ELF-1 (cell line): ENCODE data around the gene RABGAP1L.
"Not testable (repeated sequence)": the region's sequence is repeated elsewhere in the genome, so short reads cannot be mapped to it uniquely, and the experiment has no call there.

ENCODE experiments used
- DNase-seq: peaks from one replicate; pipeline ENCODE4 v3.0.0-alpha.2; 2016; ENCODE audit warnings: low read depth, low spot score

RABGAP1L gene

GRCh38 chr1:174703309-174703708 lies 544.0 kb downstream of the RABGAP1L start:
- DNase-seq = no peak

GRCh38 chr1:174704300-174704699 lies 545.0 kb downstream of the RABGAP1L start:
- DNase-seq = no peak

- DNase-seq = no peak
Observed at GRCh38 chr1:174710868-174711845, 551.8 kb downstream of the RABGAP1L start.

- not testable (repeated sequence) for DNase-seq
Observed at GRCh38 chr1:174711848-174712247, 552.5 kb downstream of the RABGAP1L start.

- DNase-seq = no peak
Observed at GRCh38 chr1:174712541-174712940, 553.2 kb downstream of the RABGAP1L start.

GRCh38 chr1:174713796-174714195 lies 554.5 kb downstream of the RABGAP1L start:
- no peak for DNase-seq

- no peak for DNase-seq
Observed at GRCh38 chr1:174719194-174719593, 559.9 kb downstream of the RABGAP1L start.

- no peak for DNase-seq
Observed at GRCh38 chr1:174720618-174721017, 561.3 kb downstream of the RABGAP1L start.

GRCh38 chr1:174721246-174721645 lies 561.9 kb downstream of the RABGAP1L start:
- no peak for DNase-seq

GRCh38 chr1:174723816-174724215 lies 564.5 kb downstream of the RABGAP1L start:
- no peak for DNase-seq

- no peak for DNase-seq
Observed at GRCh38 chr1:174724219-174724618, 564.9 kb downstream of the RABGAP1L start.

- no peak for DNase-seq
Observed at GRCh38 chr1:174726167-174726879, 567.0 kb downstream of the RABGAP1L start.

GRCh38 chr1:174726880-174727585 lies 567.7 kb downstream of the RABGAP1L start:
- DNase-seq = no peak

- no peak for DNase-seq
Observed at GRCh38 chr1:174734270-174734669, 575.0 kb downstream of the RABGAP1L start.

GRCh38 chr1:174736831-174737230 lies 577.5 kb downstream of the RABGAP1L start:
- no peak for DNase-seq

GRCh38 chr1:174740249-174740968 lies 581.1 kb downstream of the RABGAP1L start:
- DNase-seq = no peak

GRCh38 chr1:174742805-174743653 lies 583.7 kb downstream of the RABGAP1L start:
- DNase-seq = no peak

GRCh38 chr1:174743654-174744561 lies 584.6 kb downstream of the RABGAP1L start:
- no peak for DNase-seq

GRCh38 chr1:174744886-174745285 lies 585.6 kb downstream of the RABGAP1L start:
- DNase-seq = no peak
